ENCODE measurements around the gene TFEB.

The TFEB gene

DNA sequence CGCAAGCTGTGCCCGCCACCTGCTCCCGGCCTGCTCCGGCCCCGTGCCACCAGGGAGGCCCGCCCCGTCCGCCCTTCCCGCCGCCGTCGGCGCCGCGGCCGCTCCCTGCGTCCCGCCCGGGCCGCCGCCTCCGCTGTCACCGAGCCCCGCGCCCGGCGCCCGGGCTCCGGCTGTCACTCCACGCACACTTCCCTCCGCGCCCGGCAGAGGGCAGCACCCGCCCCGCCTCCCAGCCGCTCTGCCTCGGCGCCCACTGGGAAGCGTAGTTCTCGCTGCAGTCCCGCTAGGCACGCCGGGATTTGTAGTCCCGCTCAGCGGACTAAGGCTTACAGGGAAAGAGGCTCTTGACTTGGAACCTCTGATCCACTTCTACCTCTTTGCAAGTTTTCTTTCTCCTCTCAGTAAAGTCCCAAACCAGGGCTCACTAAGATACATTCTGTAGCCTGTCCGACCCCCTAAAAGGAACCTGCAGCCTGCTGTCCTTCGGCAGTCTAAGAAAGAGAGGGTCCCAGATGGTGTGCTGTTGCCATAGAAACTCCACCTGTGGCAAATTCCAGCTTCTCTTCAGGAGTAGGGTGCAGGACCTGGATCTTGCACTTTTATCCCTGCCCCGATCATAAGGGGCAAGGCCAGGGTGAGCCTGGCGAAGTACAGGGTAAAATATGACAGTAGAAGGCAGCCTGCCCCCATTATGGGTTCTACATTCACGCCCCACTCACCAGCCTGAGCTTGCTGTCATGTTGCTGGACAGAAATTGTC, at the start of gene TFEB:
Gene TFEB (minus strand): TSS at position 182 of the 759 bp plus-strand sequence. CDS start 44,395 bp downstream, outside the sequence.
- DNase-seq (ENCODE audit: low read depth in 3 of 3, low spot score in 1 of 3) = peak; percentile 77 to 95 (median 89)

DNA sequence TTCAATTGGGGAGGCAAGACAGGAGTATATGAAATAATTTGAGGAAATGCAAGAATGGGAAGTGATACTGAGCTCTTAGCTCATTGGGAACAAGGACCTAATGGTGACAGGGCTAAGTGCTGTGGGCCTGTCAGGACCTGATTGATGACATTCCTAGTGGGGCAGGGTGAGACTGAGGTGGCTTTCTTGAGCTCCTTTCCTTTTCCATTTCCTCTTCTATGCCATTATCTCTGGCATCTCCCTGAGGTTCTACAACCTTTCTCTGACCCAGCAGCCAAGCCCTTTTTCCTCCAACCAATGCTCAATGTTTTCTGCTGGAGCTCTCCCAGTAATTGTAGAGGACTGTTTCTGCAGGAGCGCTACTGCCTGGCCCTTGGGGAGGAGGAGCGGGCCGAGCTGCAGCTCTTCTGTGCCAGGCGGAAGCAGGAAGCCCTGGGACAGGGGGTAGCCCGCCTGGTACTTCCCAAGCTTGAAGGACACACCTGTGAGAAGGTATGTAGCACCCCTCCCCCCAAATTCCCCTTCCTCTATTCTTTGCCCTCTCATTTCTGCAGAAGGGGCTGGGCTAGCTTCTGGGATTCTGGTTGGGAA, 49.3 kb upstream of the TFEB start:
- no peak for DNase-seq (ENCODE audit: low read depth in 3 of 3, low spot score in 1 of 3)

DNA sequence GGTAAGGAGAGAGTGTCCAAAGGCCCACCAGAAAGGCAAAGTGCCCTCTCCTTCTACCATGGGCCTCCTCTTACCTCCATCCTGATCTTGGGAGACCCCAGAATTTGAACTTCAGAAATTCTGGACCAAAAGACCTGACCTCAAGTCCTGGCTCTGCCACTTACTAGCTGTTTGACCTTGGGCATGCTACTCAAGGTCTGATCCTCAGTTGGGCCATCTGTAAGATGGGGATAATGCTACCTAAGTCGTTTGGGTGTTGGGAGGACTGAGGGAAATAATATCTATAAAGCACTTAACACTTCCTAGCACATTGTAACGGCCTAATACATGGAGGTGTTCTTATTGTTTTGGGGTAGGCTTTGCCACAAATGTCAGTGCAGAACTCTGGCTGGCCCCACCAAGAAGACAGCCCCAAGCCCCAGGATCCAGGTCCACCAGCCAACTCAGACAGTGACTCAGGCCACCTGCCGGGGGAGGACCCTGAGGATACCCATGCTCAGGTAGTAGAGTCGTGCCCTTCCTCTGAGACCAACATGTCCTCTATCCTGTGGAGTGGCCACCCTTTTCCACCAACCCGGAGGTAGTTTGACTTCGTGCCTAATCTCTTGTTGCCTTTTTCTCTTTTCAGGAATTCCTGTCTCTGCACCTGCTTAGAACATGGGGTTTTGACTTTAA, 47.8 kb upstream of the TFEB start:
- DNase-seq (ENCODE audit: low read depth in 3 of 3, low spot score in 1 of 3) = no peak

DNA sequence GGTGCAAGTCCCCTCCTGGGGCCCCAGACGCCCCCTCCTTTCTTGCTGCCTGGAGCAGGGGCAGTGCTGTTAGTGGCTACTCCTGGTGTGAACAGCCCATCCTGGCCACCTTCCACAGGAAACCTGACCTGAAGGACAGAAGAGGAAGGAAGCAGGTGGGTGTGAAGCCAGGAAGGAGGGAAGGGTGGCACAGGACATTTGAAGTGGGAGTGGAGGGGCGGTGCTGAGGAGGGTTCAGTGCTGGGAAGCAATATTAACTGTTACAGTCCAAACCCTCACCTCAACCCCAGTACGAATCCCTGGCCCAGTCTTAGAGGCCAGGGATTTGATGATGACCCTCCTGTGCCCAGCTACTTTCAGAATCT, 45.9 kb upstream of the TFEB start:
- no peak for DNase-seq (ENCODE audit: low read depth in 3 of 3, low spot score in 1 of 3)

DNA sequence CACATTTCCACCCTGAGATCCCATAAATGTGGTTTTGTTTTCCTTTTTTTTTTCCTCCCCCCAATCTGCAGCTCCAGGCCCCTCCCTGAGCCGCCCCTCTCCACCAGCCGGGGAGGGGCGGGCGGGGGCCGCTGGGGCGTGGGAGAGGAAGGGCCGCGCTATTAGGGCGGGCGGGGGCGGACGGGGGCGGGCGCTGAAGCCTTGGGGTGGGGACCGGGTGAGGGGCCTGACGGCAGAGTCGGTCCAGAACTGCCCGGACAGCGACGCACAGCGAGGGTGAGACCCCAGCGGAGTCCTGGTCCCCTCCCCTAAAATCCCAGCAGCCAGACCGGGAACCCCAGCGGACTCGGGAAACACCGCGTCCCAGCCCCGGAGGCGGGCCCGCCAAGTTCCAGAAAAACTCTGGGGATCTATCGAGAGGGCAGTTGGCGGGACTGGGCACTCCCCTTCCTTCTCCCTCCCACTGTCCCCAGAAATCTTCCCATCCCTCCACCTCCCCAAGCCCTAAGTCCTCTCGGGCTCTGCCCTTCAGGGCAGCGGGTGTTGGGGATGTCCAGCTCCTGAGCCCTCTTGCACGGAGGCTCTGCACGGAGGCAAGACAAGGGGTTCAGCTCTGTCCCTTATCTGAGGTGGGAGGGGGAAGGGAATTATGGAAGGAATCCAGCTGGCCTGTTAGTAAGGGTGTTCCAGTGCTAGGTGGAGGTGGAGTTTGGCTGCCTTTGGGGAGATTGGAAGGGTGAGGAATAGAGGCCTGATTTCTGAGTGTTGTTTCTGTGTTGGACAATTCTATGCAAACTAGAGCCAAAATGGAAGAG, 45.4 kb upstream of the TFEB start, which contains the start of gene PRICKLE4:
Gene PRICKLE4 (plus strand): TSS at position 232 of the 815 bp plus-strand sequence. CDS start 2,692 bp downstream, outside the sequence.
- DNase-seq (ENCODE audit: low read depth in 3 of 3, low spot score in 1 of 3) = no peak

DNA sequence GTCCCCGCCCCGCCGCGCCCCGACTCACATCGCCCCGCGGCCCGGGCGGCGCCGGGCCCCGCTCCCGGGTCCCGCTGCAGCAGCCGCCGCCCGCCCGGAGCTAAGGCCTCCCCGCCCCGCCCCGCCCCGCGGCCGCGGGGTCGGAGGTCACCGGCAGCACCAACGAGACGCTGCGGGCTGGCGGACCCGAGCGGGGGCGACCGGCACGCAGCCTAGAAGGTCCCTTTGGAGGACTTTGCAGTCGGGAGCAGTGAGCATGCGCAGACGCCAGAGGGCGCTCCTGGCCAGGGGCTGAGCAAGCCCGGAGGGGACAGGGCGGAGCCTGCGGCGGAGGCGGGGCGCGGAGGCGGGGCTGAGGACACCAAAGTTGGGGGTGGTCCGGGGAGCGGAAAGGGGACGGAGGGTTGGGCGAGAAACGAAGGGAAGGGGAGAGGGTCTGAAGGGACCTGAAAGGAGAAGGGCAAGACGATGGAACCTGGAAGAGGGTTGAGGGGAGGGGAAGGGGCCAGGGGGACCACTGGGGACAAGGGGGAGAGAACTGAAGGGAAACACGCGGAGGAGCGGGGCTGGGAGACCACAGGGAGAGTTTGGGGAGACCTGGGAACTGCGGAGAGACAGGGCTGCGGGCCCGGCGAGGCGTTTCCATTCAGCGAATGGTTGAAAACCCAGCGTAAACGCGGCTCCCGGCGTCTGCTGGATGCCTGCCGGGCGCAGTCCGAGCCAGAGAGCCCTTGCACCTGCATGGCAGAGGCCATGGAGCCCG, 44.6 kb upstream of the TFEB start, which contains the start of gene FRS3:
Gene FRS3 (minus strand): TSS at position 113 of the 763 bp plus-strand sequence. CDS start 2,913 bp downstream, outside the sequence.
- DNase-seq (ENCODE audit: low read depth in 3 of 3, low spot score in 1 of 3) = peak; percentile 97 to 100 (median 99)

DNA sequence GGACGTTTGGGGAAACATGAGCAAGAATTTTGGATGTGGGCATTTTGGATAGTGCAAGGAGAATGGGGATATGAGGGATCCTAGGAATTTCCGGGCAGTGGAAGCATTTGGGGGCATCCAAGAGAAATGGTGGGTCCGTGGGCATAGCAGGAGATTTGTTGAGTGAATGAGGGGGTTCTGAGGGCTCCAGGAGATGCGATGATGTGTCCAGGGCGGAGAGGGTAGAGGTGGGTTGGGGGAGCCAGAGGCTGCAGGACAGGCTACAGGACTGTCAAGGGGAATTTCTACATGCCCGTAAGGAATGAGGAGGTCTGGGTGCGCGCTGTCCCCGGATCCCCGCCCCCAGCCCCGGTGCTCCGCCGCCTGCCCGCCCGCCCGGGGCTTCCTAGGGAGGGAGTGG, 43.9 kb upstream of the TFEB start:
- DNase-seq (ENCODE audit: low read depth in 3 of 3, low spot score in 1 of 3) = no peak

DNA sequence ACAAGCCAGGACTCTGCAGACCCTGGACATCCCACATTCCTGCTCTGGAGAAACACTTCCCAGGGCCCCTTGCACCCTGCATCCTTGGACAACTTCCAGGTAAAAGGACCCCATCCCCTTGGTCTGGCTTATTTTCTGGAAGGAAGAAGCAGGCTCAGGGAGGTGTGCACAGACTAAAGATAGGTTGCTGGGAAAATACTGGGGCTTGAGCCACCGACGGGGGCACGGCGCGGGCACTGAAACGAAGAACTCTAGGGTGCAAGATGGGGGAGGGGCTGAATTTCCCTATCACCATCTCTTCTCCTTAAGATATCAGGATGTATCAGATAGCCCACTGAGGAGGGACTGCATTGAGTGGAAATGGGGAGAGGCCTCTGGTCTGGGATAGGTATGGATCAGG, 43.5 kb upstream of the TFEB start:
- no peak for DNase-seq (ENCODE audit: low read depth in 3 of 3, low spot score in 1 of 3)

DNA sequence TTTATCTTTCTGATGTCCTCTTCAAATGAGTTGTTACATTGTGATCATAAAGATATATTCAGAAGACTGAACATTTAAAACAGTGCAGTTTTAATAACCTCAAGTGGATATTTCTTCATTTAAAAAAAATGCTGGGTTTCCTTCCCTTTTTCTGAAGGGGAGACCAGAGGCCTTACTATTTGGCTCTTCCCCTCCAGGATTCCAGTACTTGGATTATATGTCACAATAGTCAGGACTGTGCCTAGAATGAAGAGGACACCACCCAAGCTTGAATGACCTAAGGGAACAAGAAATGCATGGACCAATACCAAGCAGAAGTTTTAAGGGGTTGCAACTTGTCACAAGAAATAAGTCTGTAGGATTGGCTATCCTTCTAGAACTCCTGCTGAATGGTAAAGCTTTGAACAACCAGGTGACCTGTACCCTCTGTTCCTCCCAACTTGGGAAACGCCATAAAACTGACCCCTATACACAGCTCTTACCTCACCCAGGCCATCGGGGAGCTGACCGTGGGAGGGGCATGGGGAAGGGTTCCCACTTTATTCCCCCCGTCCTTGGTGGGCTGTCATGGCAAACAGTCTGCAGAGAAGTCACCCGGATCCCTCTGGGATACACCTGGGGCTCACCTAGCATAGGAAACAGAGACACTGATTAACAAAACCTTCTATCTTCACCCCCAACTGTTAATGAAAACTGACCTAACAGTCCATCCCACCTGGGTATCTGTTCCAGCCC, 42.3 kb upstream of the TFEB start:
- DNase-seq (ENCODE audit: low read depth in 3 of 3, low spot score in 1 of 3) = no peak

DNA sequence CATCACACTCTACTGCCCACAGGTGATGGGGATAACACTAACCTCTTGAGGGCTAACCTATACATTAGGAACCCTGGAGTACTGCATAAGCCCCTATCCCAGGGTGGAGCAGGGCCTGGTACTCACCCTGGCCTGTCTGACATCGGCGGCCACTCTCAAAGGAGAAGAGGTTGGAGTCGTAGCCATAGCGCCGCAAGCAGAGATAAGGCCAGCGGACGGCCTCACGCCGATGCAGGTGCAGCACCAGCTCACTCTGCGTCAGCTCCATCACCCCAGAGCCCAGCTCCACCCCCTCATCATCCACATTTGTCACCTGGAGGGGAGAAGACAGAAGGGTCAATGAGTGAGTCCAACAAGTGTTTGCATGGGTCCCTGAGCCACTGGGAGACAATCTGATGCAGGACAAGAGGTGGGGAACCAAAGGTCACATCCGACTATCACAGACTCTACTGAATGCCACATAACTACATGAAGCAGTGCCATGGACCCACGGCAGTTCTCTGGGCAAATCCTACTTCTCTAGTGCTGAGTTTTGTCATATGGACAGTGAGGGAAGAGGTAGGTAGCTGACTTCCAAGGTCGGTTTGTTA, 40.0 kb upstream of the TFEB start:
- no peak for DNase-seq (ENCODE audit: low read depth in 3 of 3, low spot score in 1 of 3)

DNA sequence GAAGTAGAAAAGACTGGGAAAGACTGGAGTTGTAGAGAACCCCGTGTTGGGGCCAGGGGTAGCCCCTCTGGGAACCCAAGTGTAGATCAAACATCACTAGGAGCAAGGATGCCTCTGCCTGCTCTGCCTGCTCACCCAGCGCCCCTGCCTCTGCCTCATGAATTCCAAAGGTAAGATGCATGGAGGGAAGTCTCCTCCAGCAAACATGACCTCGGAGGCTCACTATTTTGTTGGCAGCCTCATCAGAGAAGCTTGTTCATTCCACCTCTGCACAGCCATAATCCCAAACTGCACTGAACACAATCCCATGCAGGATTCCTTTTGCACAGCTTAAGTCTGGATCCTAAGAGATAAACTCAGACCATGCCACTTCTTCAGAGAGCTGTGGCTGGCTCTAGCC, 39.4 kb upstream of the TFEB start:
- DNase-seq (ENCODE audit: low read depth in 3 of 3, low spot score in 1 of 3) = no peak

DNA sequence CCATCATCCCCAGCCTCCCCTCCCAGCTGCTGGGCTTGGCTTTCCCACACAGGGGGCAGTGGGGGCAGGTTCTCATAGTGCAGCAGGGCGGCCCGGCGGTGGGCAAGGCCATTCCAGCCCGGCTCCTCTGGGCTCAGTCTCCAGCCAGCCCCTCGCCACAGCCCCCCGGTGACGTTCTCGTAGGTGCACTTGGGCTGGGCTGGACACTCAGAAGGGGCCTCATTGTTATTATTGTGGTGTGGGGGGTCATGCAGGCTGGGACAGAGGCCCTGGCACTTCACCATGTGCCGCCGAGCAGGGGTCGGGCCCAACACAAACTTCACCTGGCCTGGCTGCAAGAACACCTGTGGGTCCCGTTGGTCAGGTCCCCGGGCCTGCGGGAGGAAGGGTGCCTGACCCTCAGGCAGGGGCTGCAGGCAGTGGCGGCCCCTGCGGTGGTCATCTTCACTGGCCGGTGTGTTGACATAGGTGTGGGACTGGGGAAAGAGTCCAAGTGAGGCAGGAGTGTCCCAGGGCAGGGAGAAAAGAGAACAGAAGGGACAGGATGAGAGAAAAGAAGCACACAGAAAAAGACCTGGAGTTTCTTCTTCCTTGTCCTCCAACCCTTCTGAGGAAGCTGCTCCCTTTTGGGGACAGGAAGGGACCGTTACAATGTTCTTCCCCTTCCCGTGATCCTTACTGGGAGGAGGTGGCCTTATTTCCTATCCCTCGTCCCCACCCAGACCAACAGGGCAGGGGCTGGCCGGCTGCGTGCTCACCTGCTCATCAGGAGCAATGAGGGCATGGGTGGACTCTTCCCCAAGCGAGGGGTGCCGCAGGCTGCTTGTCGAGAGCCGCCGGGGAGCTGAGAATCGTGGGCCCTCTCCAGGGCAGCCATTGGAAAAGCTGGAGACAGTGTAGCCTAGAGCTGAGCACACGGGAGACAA, 35.9 kb upstream of the TFEB start:
- DNase-seq (ENCODE audit: low read depth in 3 of 3, low spot score in 1 of 3) = no peak

DNA sequence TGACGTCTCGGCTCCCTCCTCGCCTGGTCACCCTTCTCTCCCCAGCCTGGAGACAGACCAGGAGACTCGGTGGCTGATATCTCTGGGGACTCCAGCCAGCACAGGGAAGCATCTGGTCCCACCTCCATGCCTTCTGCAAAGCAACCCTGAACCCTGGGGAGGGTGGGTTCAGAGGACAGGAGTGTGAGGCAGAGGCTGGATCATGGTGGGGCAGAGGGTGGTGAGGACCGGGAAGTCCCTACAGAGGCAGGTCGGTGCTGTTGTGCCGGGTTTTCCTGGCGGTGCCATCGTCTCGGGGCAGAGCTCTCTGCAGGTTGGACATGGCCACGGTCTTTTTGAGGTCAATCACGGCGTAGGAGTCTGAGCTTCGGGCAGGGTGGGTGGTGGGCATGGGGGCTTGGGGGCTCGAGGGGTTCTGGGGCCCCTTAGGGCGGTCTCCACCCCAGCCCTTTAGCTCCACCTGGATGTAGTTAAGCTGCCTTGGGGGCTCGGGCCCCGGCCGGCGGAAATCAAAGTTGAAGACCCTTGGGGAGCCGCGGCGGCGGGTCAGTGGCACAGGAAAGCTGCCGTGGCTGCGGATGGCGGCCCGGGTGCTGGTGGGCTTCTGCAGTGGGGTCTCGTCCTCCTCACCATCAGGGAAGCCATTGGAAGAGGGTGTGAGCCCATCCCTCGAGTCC, 35.1 kb upstream of the TFEB start:
- DNase-seq (ENCODE audit: low read depth in 3 of 3, low spot score in 1 of 3) = no peak

DNA sequence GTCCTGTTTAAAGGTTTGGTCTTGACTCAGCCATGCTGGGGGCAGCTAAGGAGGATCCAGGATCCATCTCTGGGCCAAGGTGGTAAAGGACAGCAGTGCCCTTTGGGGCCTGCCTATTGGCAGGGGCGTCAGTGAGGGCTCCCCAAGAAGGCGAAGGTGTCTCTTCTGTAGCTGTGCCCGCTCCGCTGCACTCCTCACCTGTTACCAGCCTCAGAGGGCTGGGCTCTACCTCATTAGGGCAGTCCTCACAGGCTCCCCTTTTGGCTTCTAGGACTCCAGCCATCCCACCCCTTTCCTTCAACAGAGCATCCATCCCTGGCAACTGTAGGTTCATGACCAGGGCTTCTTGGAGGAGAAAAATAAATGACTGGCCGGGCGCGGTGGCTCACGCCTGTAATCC, 34.0 kb upstream of the TFEB start:
- no peak for DNase-seq (ENCODE audit: low read depth in 3 of 3, low spot score in 1 of 3)

DNA sequence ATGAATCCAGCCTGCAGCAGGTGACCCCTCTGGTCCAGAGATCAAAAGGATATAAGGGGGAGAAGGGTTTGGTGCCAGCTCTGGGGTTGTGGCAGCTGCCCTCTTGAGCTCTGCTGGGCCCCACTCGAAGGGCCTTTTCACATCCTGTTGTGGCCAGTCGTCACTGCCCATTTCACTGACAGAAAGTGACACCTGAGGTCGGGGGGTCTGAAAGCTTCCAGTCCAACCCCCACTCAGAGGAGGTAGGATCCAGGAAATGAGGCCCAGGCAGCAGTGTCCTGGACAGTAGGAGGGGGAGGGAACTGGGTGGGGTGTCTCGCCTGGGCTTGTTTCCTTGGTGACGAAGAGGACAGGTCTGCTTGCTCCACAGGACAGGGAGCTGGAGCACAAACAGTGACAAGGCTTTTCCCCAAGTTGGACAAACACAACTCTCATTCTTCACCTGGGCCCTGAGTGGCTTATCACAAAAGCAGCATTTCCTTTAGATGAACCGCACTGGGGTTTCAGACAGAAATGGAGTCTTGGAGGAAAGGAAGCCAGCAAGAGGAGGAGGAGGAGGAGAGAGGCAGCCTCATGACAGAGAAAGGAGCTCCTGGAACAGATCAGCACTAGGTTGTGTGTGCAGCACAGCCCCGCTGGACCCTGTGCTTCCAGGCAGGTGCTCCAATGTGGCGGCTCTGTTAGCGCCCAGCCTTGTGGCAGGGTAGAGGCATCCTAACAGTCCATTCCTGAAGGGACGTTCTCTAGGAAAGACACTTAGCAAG, 33.3 kb upstream of the TFEB start:
- DNase-seq (ENCODE audit: low read depth in 3 of 3, low spot score in 1 of 3) = no peak

DNA sequence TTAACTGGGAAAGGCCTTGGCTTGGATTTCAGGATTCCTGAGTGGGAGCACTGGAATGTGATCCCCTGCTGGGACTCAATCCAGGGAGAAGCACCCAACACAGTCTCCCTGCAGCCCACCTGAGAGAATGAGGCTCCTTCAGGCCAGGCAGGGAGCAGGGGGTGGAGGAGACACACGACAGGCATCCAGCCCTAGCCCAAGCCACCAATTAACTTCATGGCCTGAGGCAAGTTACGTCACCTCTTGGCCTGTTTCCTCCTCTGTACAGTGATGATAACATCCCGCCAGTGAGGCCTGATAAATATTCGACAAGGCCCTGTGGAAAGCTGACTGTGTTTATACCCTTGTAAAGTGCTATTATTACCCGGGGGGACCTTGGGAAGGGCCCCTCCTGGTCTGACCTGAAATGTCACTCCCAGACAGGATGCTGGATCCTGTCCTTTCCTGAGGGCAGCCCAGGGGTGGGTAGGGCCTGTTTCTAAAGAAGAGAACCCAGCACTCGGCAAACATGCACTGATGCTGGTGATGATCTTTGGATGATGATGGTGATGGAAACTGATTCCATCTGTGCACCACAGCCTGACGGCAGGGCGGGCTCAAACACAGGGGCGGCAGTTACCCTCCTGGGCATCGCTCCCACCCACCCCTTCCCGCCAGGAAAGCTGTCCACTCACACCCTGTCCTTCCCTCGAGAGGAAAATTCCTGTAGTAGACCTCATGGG, 31.9 kb upstream of the TFEB start:
- no peak for DNase-seq (ENCODE audit: low read depth in 3 of 3, low spot score in 1 of 3)
